Measurements from ENCODE around the gene TNRC6A. TPM values are rescaled to one million over a fixed set of nuclear protein-coding genes. Genes with fewer than 3 reads are reported as not detected.
"Not testable (repeated sequence)": the region's sequence is repeated elsewhere in the genome, so short reads cannot be mapped to it uniquely, and the experiment has no call there.

The TNRC6A gene
- polyA plus RNA-seq, 3 donors = 10.0 to 17.7 (median 16.0) TPM

DNA sequence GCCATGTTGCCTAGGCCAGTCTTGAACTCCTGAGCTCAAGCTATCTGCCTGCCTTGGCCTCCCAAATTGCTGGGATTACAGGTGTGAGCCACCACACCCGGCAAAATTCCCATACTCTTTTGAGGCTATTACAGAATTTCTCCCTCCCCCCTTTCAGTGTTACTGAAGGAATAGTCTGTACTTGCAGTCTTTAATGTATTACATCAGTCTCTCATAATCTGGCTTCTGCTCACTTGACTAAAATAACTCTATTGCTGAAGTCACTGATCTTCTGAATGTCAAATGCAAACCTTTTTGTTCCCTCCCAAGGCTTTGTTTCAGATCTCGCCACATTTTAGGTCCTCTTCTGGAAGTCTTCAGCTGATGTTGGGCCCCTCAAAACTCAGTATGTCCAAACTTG is 51.8 kb downstream of the TNRC6A start:
- WGBS, 3 donors = 95 to 100% (median 96%) methylated on average over 2 of the region's 2 CpGs

DNA sequence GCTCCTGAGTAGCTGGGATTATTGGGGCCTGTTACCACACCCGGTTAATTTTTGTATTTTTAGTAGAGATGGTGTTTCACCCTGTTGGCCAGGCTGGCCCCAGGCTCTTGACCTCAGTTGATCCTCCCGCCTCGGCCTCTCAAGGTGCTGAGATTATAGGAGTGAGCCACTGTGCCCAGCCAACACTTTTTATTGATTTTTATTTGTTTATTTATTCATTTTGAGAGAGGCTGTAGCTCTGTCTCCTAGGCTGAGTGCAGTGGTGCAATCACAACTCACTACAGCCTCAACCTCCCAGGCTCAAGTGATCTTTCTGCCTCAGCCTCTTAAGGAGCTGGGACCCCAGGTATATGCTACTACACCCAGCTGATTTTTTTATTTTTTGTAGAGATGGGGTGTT is 54.7 kb downstream of the TNRC6A start:
- WGBS, 3 donors = 48 to 99% (median 96%) methylated on average over 3 of the region's 3 CpGs
- H3K27ac ChIP-seq (ENCODE audit: low read depth, low read length) = no peak overlapping the region

More for the DNA sequence above, 51.8 kb downstream of the TNRC6A start:
- H3K27ac ChIP-seq (ENCODE audit: low read depth, low read length) = no peak overlapping the region

GRCh38 chr16:24789881-24790280 is 60.4 kb downstream of the TNRC6A start:
- H3K27ac ChIP-seq (ENCODE audit: low read depth, low read length) = no peak overlapping the region
- WGBS, 3 donors = 96 to 98% (median 97%) methylated on average over 2 of the region's 2 CpGs

GRCh38 chr16:24800586-24800985 is 71.1 kb downstream of the TNRC6A start:
- no peak overlapping the region for H3K27ac ChIP-seq (ENCODE audit: low read depth, low read length)
- 83 to 89% (median 87%) methylated on average over 4 of the region's 4 CpGs for WGBS, 3 donors

DNA sequence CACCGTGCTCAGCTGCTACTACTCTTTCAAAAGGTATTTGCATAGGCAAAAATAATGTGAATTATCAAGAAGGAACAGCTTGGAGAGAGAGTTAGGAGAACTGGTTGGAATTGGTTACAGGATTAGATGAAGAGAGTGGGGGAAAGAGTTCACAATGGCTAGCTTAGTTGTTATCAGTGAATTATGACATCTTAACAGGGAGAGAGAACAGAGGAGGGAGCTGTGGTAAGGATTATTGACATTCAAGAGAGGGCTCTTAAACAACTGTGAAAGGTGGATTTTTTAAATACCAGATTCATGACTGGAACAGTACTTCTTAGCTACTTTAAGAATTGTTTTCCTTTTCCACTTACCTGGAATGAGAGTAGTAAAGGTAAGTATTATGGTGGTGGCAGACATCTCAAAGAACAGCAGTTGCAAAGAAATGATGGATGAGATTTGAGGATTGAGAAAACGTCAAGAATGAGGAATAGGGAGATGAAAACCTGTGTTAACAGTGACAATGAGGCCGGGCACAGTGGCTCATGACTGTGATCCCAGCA is 72.4 kb downstream of the TNRC6A start:
- WGBS, 3 donors = 81 to 96% (median 91%) methylated on average over 3 of the region's 3 CpGs

DNA sequence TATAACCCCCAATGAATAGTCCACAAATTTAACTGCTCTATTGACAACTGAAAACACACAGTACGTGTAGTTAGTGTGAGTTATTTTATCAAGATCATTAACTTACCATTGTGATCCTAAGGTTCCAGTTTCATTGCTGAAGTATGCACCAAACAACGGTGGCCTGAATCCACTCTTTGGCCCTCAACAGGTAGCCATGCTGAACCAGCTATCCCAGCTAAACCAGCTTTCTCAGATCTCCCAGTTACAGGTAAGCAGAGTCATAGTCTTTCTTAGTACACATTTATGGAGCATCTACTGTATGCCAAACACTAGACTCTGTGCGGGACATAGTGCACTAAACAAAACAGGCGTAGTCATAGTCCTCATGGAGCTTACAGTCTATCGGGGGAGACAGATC is 76.0 kb downstream of the TNRC6A start:
- WGBS, 3 donors = 94 to 96% (median 95%) methylated on average over 5 of the region's 5 CpGs

More for the DNA sequence above, 72.4 kb downstream of the TNRC6A start:
- H3K27ac ChIP-seq (ENCODE audit: low read depth, low read length) = no peak overlapping the region

DNA sequence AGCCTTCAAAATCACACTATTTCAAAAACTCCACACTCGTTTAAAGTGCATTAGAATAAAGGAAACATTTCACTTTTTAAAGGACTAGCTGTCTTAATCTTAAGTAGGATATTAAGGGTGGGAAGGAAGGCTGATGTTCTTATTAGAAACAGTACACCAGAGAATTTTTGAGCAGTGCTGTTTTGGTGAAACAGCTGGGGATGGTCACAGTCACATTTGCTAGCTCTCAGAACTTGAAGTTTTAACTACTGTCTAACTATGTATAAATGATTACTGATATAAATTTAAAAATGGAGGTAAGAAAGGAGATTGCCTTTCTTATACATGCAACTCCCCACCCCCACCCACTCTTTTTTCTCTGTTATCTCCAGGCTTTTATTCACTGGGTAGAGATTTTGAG is 77.8 kb downstream of the TNRC6A start:
- no peak overlapping the region for H3K27ac ChIP-seq (ENCODE audit: low read depth, low read length)
- WGBS, 3 donors = 68 to 76% (median 72%) methylated on average over 1 of the region's 1 CpG

More for the DNA sequence above, 76.0 kb downstream of the TNRC6A start:
- no peak overlapping the region for H3K27ac ChIP-seq (ENCODE audit: low read depth, low read length)

- H3K27ac ChIP-seq (ENCODE audit: low read depth, low read length) = no peak overlapping the region
- 75 to 86% (median 79%) methylated on average over 11 of the region's 11 CpGs for WGBS, 3 donors
These were observed 81.7 kb downstream of the TNRC6A start for GRCh38 chr16:24810951-24811843.

DNA sequence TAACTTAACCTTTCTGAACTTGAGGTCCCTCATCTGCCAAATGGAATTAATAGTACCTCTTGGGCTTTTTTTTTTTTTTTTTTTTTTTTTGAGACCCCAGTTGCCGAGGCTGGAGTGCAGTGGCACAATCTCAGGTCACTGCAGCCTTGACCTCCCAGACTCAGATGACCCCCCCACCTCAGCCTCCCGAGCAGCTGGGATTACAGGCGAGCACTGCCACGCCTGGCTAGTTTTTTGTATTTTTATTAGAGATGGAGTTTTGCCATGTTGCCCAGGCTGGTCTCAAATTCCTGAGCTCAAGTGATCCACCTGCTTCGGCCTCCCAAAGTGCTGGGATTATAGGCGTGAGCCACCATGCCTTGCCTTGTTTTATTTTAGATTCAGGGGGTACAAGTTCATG is 83.4 kb downstream of the TNRC6A start:
- WGBS, 3 donors = 82 to 93% (median 89%) methylated on average over 6 of the region's 6 CpGs
- not testable (repeated sequence) for H3K27ac ChIP-seq (ENCODE audit: low read depth, low read length)

GRCh38 chr16:24815021-24815420 is 85.6 kb downstream of the TNRC6A start:
- 82 to 90% (median 90%) methylated on average over 7 of the region's 7 CpGs for WGBS, 3 donors
- no peak overlapping the region for H3K27ac ChIP-seq (ENCODE audit: low read depth, low read length)

- 67 to 83% (median 72%) methylated on average over 6 of the region's 6 CpGs for WGBS, 3 donors
- no peak overlapping the region for H3K27ac ChIP-seq (ENCODE audit: low read depth, low read length)
These were observed 87.2 kb downstream of the TNRC6A start for GRCh38 chr16:24816688-24817087.

DNA sequence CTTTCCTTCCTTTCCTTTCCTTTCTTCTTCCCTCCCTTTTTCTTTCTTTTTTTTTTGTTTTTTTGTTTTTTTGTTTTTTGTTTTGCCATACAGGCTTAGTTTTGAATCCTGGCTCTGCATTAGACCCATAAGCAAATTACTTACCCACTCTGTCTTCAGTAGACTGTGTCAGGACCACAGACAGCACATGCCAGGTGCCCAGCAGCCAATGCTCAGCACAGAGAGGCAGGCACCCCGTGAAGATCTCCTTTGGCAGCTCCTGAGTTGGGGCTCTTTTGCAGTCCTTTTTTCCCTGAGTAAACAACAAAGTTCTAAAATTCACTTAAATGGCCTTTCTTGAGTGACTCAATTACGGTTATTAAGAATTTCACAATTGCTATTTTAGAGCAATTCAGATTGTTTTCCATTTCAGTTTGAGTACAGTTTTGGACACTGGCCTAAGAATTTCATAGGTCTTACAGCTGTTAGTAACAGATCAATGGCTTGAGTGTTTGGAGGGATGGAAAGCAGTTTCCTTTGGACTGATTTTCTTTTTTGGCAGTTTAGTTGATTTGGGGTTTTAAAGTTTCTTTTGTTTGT is 90.1 kb downstream of the TNRC6A start:
- 64 to 79% (median 64%) methylated on average over 2 of the region's 2 CpGs for WGBS, 3 donors
- H3K27ac ChIP-seq (ENCODE audit: low read depth, low read length) = no peak overlapping the region

DNA sequence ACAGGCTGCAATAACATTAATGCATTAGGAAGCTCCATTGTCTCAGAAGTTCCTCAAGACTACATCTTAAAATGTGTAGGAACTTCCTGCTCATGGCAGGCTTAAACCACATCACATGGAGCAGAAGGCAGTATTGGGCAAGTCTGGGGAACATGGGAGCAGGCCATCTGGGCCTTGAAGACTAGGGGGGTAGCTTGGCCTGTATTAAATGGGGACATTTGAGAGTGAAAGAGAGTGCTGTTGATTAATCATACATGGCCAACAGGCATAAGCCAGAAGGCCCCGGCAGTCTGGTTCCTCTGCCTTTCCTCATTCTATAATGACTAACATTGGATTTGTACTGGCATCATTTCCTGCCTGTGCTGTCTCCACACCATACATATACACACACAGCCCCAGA is 91.1 kb downstream of the TNRC6A start:
- no peak overlapping the region for H3K27ac ChIP-seq (ENCODE audit: low read depth, low read length)
- 56 to 66% (median 63%) methylated on average over 1 of the region's 1 CpG for WGBS, 3 donors

DNA sequence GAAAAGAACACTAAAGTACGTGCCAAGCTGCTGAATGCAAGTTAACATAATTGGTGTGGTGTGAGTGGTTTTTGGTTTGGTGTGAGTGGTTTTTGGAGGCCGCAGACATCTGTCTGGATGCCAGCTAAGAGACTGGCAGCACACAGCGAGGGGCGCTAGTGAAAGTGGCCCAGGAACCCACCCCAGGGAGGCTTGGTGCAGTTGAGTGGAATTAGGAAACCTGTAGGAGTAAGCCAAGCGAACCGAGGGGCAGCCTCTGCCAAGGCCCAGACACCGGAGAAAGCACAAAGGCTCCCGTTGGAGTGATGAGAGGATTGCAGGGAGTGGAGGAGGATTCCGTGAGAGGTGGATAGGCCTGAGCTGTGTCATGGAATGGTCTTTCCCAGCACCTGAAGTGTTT is 91.7 kb downstream of the TNRC6A start:
- WGBS, 3 donors = 80 to 86% (median 81%) methylated on average over 9 of the region's 9 CpGs
- H3K27ac ChIP-seq (ENCODE audit: low read depth, low read length) = no peak overlapping the region

- no peak overlapping the region for H3K27ac ChIP-seq (ENCODE audit: low read depth, low read length)
- WGBS, 3 donors = 88 to 93% (median 91%) methylated on average over 10 of the region's 10 CpGs
These were observed 93.1 kb downstream of the TNRC6A start for GRCh38 chr16:24822542-24822941.

GRCh38 chr16:24822974-24823373 is 93.5 kb downstream of the TNRC6A start:
- WGBS, 3 donors = 85 to 91% (median 88%) methylated on average over 8 of the region's 8 CpGs
- no peak overlapping the region for H3K27ac ChIP-seq (ENCODE audit: low read depth, low read length)

DNA sequence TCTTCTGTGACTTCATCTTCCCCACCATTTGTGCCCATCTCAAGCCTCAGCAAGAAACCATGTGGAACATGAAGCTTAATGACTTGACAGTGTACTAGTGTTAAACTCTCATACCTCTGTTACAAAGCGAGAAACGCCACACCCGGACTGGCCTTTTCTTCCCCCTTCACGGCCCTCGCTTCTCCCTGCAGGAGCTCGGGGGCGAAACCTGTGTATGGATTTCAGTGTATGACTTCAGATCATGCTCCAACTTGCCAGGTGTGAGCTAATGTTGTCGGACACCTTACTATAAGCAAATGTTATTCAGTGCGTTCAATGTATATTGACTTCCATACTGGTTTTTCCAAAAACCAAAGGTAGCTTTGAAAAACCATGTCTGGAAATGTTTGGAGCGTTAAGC is 96.2 kb downstream of the TNRC6A start:
- no peak overlapping the region for H3K27ac ChIP-seq (ENCODE audit: low read depth, low read length)
- 89 to 92% (median 92%) methylated on average over 10 of the region's 10 CpGs for WGBS, 3 donors

DNA sequence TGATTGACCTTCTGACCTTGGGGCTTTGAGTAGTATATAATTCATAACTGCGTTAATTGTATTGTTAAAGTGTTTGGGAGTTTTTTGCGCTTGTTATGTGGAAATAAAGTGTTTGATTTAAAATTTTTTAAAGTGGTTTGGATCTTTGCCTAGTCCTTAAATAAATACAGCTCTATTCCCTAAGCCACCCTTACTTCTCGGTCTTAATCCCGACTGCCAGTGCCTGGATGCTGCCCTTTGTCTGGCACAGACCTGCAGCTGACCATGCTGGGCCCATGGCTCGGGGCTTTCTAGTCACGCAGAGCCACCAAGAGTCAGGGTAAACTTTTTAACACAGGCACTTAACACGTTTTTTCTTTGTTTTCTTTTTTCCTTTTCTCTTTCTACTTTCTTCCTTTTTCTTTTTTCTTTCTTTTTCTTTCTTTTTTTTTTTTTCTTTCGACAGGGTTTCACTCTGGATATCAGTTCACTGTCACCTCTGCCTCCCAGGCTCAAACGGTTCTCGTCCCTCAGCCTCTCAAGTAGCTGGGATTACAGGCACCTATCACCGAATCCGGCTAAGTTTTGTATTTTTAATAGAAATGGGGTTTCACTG is 96.7 kb downstream of the TNRC6A start:
- 89 to 93% (median 89%) methylated on average over 12 of the region's 12 CpGs for WGBS, 3 donors
- no peak overlapping the region for H3K27ac ChIP-seq (ENCODE audit: low read depth, low read length)

Data from adipose tissue (tissue), 3 donors.